GM23338 (cell line): ENCODE data around the gene SUN5.

Source experiments
- EZH2 ChIP-seq: fragments of 200-600 bp; sonication (generic); IDR thresholded peaks from one replicate; pipeline ENCODE4 v1.8.0; 2017; ENCODE audit warnings: antibody characterized with exemption, mild to moderate bottlenecking, low read depth; ENCODE audit not compliant: unreplicated experiment
- POLR2AphosphoS5 ChIP-seq: IDR thresholded peaks from 2 replicates; pipeline ENCODE4 v1.6.1; 2016; ENCODE audit warnings: antibody characterized with exemption, low read depth

- TF ChIP-seq EZH2 (no peak), POLR2AphosphoS5 (no peak)
Observed at GRCh38 chr20:32945710-32946221, 58.5 kb downstream of the SUN5 start.
